Lung (tissue), 12 donors: Measurements from ENCODE around the gene MAST2. TPM values are rescaled to one million over a fixed set of nuclear protein-coding genes. Genes with fewer than 3 reads are reported as not detected.
"Not testable (repeated sequence)": the region's sequence is repeated elsewhere in the genome, so short reads cannot be mapped to it uniquely, and the experiment has no call there.

Experiments used
- ATAC-seq: fragments of 200-7000 bp; cut with Tn5 transposase; one replicate; pipeline ENCODE4 v1.9.1; 2020; ENCODE audit warnings: moderate number of reproducible peaks; ENCODE audit not compliant: insufficient read depth, low FRiP score
- DNase-seq, 3 donors: peaks; one replicate each; pipeline ENCODE4 v3.0.0-alpha.2; 2013 to 2017
- H3K27ac ChIP-seq, 2 donors: one replicate each; pipeline ENCODE4 v1.5.1; 2013; ENCODE audit warnings: mild to moderate bottlenecking in 2 of 2, moderate library complexity in 2 of 2, control low read depth in 1 of 2, inconsistent platforms in 1 of 2, low read depth in 1 of 2, low read length in 1 of 2
- H3K27me3 ChIP-seq, 3 donors: one replicate each; pipeline ENCODE4 v1.5.1; 2013; ENCODE audit warnings: low read length in 2 of 3; ENCODE audit not compliant: control insufficient read depth in 3 of 3, insufficient read depth in 3 of 3
- H3K36me3 ChIP-seq, 4 donors: one replicate each; pipeline ENCODE4 v1.5.1; 2013; ENCODE audit warnings: low read length in 4 of 4, mild to moderate bottlenecking in 1 of 4, moderate library complexity in 1 of 4; ENCODE audit not compliant: control insufficient read depth in 4 of 4, insufficient read depth in 4 of 4
- H3K4me1 ChIP-seq, 5 donors: one replicate each; pipeline ENCODE4 v1.5.1; 2013; ENCODE audit warnings: low read length in 5 of 5, mild to moderate bottlenecking in 2 of 5, moderate library complexity in 1 of 5; ENCODE audit not compliant: control insufficient read depth in 5 of 5, insufficient read depth in 5 of 5
- H3K4me3 ChIP-seq: one replicate; pipeline ENCODE4 v1.5.1; 2013; ENCODE audit warnings: mild to moderate bottlenecking, control low read depth, moderate library complexity
- H3K9ac ChIP-seq, 2 donors: one replicate each; pipeline ENCODE4 v1.5.1; 2013; ENCODE audit warnings: low read length in 2 of 2, control low read depth in 1 of 2; ENCODE audit not compliant: insufficient read depth in 1 of 2
- H3K9me3 ChIP-seq, 4 donors: one replicate each; pipeline ENCODE4 v1.5.1; 2013; ENCODE audit warnings: low read length in 3 of 4, mild to moderate bottlenecking in 1 of 4, moderate library complexity in 1 of 4; ENCODE audit not compliant: control insufficient read depth in 4 of 4, insufficient read depth in 3 of 4
- CTCF ChIP-seq: IDR thresholded peaks from 2 replicates; pipeline ENCODE4 v1.5.1; 2012; ENCODE audit warnings: mild to moderate bottlenecking; ENCODE audit errors: control extremely low read depth, extremely low read depth
- WGBS, 2 donors: extraction: QIAGEN DNeasy Blood & Tissue Kit; methylation state at CpG; one replicate each; pipeline ENCODE4 v1.1.7; 2013; 5-methylcytosine and 5-hydroxymethylcytosine counted together
- polyA plus RNA-seq, 2 donors: library from polyadenylated mRNA; stranded (reverse); fragments of 200-250 nt; gene quantifications; one replicate each; pipeline ENCODE4 v1.2.1, GENCODE V29; 2013
- total RNA-seq, 2 donors: library from RNA; depleted of rRNA in 1 of 2; stranded (reverse); fragments of >200 nt in 1 of 2; gene quantifications; one replicate each; pipeline ENCODE4 v1.2.1, GENCODE V29; 2014 to 2021
- donor health status: control.
- donor health status: control.
- donor health status: Bipolar disorder and iron deficiency.
- donor health status: healthy.
- donor health status: DM: yes; HTN: yes; CAD: no.

Gene MAST2
- total and polyA plus RNA-seq, 4 donors: 10.5 to 28.6 (median 19.1) TPM

GRCh38 chr1:45833361-45833760 lies 29.9 kb downstream of the MAST2 start:
- Histone ChIP-seq H3K27ac (no peak overlapping the region), H3K27me3 (no peaks in the 10 kb centered on the region), H3K9ac (no peak overlapping the region), H3K9me3 (no peaks in the 10 kb centered on the region), H3K36me3 (peaks cover 0 to 5% (median 3%) of the 10 kb centered on the region in 4 donors), H3K4me1 (no peaks in the 10 kb centered on the region), H3K4me3 (no peak overlapping the region)
- WGBS, 2 donors: 91 to 94% methylated on average over 2 of the region's 2 CpGs
- no peak for ATAC-seq
- no peak for TF ChIP-seq CTCF
- no peak for DNase-seq

GRCh38 chr1:45834689-45835088 lies 31.3 kb downstream of the MAST2 start:
- H3K4me1 ChIP-seq: no peaks in the 10 kb centered on the region
- H3K27ac ChIP-seq: no peak overlapping the region
- no peaks in the 10 kb centered on the region for H3K9me3 ChIP-seq
- no peak overlapping the region for H3K9ac ChIP-seq
- peaks cover 0 to 3% (median 2%) of the 10 kb centered on the region in 4 donors for H3K36me3 ChIP-seq
- 100% methylated on average over 1 of the region's 1 CpG for WGBS, 2 donors
- H3K27me3 ChIP-seq: no peaks in the 10 kb centered on the region
- ATAC-seq: no peak
- TF ChIP-seq CTCF: no peak
- DNase-seq: no peak
- H3K4me3 ChIP-seq: no peak overlapping the region

GRCh38 chr1:45836451-45836850 lies 33.0 kb downstream of the MAST2 start:
- TF ChIP-seq CTCF: no peak
- no peaks in the 10 kb centered on the region for H3K27me3 ChIP-seq
- no peaks in the 10 kb centered on the region for H3K4me1 ChIP-seq
- H3K27ac ChIP-seq: no peak overlapping the region
- H3K9ac ChIP-seq: no peak overlapping the region
- H3K36me3 ChIP-seq: peaks cover 0 to 3% (median 1%) of the 10 kb centered on the region in 4 donors
- 73 to 85% methylated on average over 3 of the region's 3 CpGs for WGBS, 2 donors
- DNase-seq: no peak
- no peak for ATAC-seq
- H3K9me3 ChIP-seq: no peaks in the 10 kb centered on the region
- no peak overlapping the region for H3K4me3 ChIP-seq

- ATAC-seq, H3K4me1 ChIP-seq, H3K36me3 ChIP-seq, DNase-seq, H3K4me3 ChIP-seq, H3K27ac ChIP-seq, H3K27me3 ChIP-seq, H3K9me3 ChIP-seq, H3K9ac ChIP-seq: not testable (repeated sequence)
- WGBS, 2 donors: 98 to 99% methylated on average over 7 of the region's 7 CpGs
These were observed 33.4 kb downstream of the MAST2 start for GRCh38 chr1:45836861-45837260.

- 95 to 97% methylated on average over 4 of the region's 4 CpGs for WGBS, 2 donors
- DNase-seq, H3K36me3 ChIP-seq, H3K27me3 ChIP-seq, H3K4me3 ChIP-seq, H3K9me3 ChIP-seq, H3K4me1 ChIP-seq, H3K9ac ChIP-seq, H3K27ac ChIP-seq, ATAC-seq: not testable (repeated sequence)
These were observed 34.9 kb downstream of the MAST2 start for GRCh38 chr1:45838322-45838721.
